ENCODE data around the gene RAB3IP. TPM values are rescaled to one million over a fixed set of nuclear protein-coding genes. Genes with fewer than 3 reads are reported as not detected.

Gene RAB3IP
- total and polyA plus RNA-seq, 9 donors: 3.9 to 31.7 (median 6.7) TPM

- no peaks in the 10 kb centered on the region for H3K4me1 ChIP-seq (ENCODE audit: insufficient read depth)
- no peaks in the 10 kb centered on the region for H3K27me3 ChIP-seq
- no peaks in the 10 kb centered on the region for H3K9me3 ChIP-seq
- no peak for DNase-seq
- TF ChIP-seq CTCF (IDR thresholded peaks at IDR 0.05) (no peak), EP300 (IDR thresholded peaks at IDR 0.05) (no peak), POLR2A (IDR thresholded peaks at IDR 0.05) (no peak)
- intact Hi-C loops (cut with DNase I): no loop called here
- 70 to 80% (median 73%) methylated on average over 3 of the region's 3 CpGs for WGBS, 3 donors
- H3K4me3 ChIP-seq: no peak overlapping the region
- no peaks in the 10 kb centered on the region for H3K36me3 ChIP-seq
- no peak overlapping the region for H3K27ac ChIP-seq
Measured at GRCh38 chr12:69822201-69822860, 83.7 kb downstream of the RAB3IP start.

GRCh38 chr12:69824028-69824427 is 85.4 kb downstream of the RAB3IP start:
- DNase-seq: no peak
- Histone ChIP-seq H3K4me3 (no peak overlapping the region), H3K4me1 (ENCODE audit: insufficient read depth) (no peaks in the 10 kb centered on the region), H3K9me3 (no peaks in the 10 kb centered on the region), H3K36me3 (no peaks in the 10 kb centered on the region), H3K27ac (no peak overlapping the region), H3K27me3 (no peaks in the 10 kb centered on the region)
- intact Hi-C loops (cut with DNase I): no loop called here
- TF ChIP-seq CTCF (IDR thresholded peaks at IDR 0.05) (no peak), POLR2A (IDR thresholded peaks at IDR 0.05) (no peak), EP300 (IDR thresholded peaks at IDR 0.05) (no peak)

GRCh38 chr12:69824966-69825560 is 86.4 kb downstream of the RAB3IP start, which contains the start of gene MYRFL:
TSS of gene MYRFL (plus strand) at chr12:69825227. CDS start at chr12:69825518, 291 bp downstream.
- H3K4me1 ChIP-seq (ENCODE audit: insufficient read depth): no peaks in the 10 kb centered on the region
- WGBS, 3 donors: 79 to 86% (median 81%) methylated on average over 5 of the region's 5 CpGs
- no peak within 1 kb of the TSS for H3K4me3 ChIP-seq
- no peaks in the 10 kb centered on the region for H3K9me3 ChIP-seq
- TF ChIP-seq CTCF (IDR thresholded peaks at IDR 0.05): no peak
- no peak for TF ChIP-seq POLR2A (IDR thresholded peaks at IDR 0.05)
- TF ChIP-seq EP300 (IDR thresholded peaks at IDR 0.05): no peak
- H3K27me3 ChIP-seq: no peaks in the 10 kb centered on the region
- H3K27ac ChIP-seq: no peak within 1 kb of the TSS
- DNase-seq: no peak
- intact Hi-C loops (cut with DNase I): no loop called here
- no peaks in the 10 kb centered on the region for H3K36me3 ChIP-seq

GRCh38 chr12:69828897-69829296 is 90.2 kb downstream of the RAB3IP start:
- Histone ChIP-seq H3K4me1 (ENCODE audit: insufficient read depth) (no peaks in the 10 kb centered on the region), H3K9me3 (no peaks in the 10 kb centered on the region), H3K27ac (no peak overlapping the region), H3K4me3 (no peak overlapping the region), H3K36me3 (no peaks in the 10 kb centered on the region), H3K27me3 (no peaks in the 10 kb centered on the region)
- TF ChIP-seq EP300 (IDR thresholded peaks at IDR 0.05) (no peak), POLR2A (IDR thresholded peaks at IDR 0.05) (no peak)
- 42 to 59% (median 50%) methylated on average over 5 of the region's 5 CpGs for WGBS, 3 donors
- intact Hi-C loops (cut with DNase I): no loop called here
- DNase-seq: no peak

- Histone ChIP-seq H3K9me3 (no peaks in the 10 kb centered on the region), H3K4me1 (ENCODE audit: insufficient read depth) (no peaks in the 10 kb centered on the region), H3K36me3 (no peaks in the 10 kb centered on the region), H3K4me3 (no peak overlapping the region), H3K27me3 (no peaks in the 10 kb centered on the region), H3K27ac (no peak overlapping the region)
- WGBS, 3 donors: 61 to 88% (median 65%) methylated on average over 2 of the region's 2 CpGs
- DNase-seq: no peak
- TF ChIP-seq POLR2A (IDR thresholded peaks at IDR 0.05): no peak
- no peak for TF ChIP-seq CTCF (IDR thresholded peaks at IDR 0.05)
- TF ChIP-seq EP300 (IDR thresholded peaks at IDR 0.05): no peak
- intact Hi-C loops (cut with DNase I): no loop called here
Measured at GRCh38 chr12:69833696-69834095, 95.0 kb downstream of the RAB3IP start.
